ENCODE measurements around the gene CNOT1. TPM values are rescaled to one million over a fixed set of nuclear protein-coding genes. Genes with fewer than 3 reads are reported as not detected.

CNOT1 gene
- total RNA-seq, 1 experiment from 2014 or later = 219 TPM

- Mint-ChIP-seq H3K27me3 (ENCODE audit: insufficient read depth, unreplicated experiment) (no peaks in the 10 kb centered on the region), H3K9me3 (ENCODE audit: unreplicated experiment) (no peaks in the 10 kb centered on the region), H3K36me3 (ENCODE audit: insufficient read depth, unreplicated experiment) (peaks cover 100% of the 10 kb centered on the region), H3K4me3 (ENCODE audit: unreplicated experiment) (no peak overlapping the region), H3K4me1 (ENCODE audit: insufficient read depth, unreplicated experiment) (no peaks in the 10 kb centered on the region), H3K27ac (ENCODE audit: low read depth, unreplicated experiment) (no peak overlapping the region)
- POLR2A ChIA-PET = no interaction called here
- BruUV-seq (replicated peaks) = no TSS peak
- intact Hi-C loops (cut with micrococcal nuclease) = no loop called here
- no peak for DNase-seq (ENCODE audit: unreplicated experiment)
- no peak for TF ChIP-seq CTCF (IDR thresholded peaks at IDR 0.05; ENCODE audit: unreplicated experiment)
- CTCF ChIA-PET = interaction anchor here (0.6 to 1.0 kb wide), 3 partner anchors 12 to 1039 kb away, joined by 3 to 4 read pairs (median 3); no protein-coding TSS in a partner anchor
Observed at GRCh38 chr16:58532414-58532813, 97.2 kb downstream of the CNOT1 start.

- Mint-ChIP-seq H3K4me3 (ENCODE audit: unreplicated experiment) (no peak overlapping the region), H3K27me3 (ENCODE audit: insufficient read depth, unreplicated experiment) (no peaks in the 10 kb centered on the region), H3K27ac (ENCODE audit: low read depth, unreplicated experiment) (no peak overlapping the region), H3K9me3 (ENCODE audit: unreplicated experiment) (no peaks in the 10 kb centered on the region), H3K4me1 (ENCODE audit: insufficient read depth, unreplicated experiment) (no peaks in the 10 kb centered on the region), H3K36me3 (ENCODE audit: insufficient read depth, unreplicated experiment) (peaks cover 100% of the 10 kb centered on the region)
- ChIA-PET CTCF (no interaction called here), POLR2A (interaction anchor here (0.6 to 2.1 kb wide), 3 partner anchors 9 to 12 kb away, joined by 3 to 7 read pairs (median 5); no protein-coding TSS in a partner anchor)
- BruUV-seq (replicated peaks) = no TSS peak
- TF ChIP-seq CTCF (IDR thresholded peaks at IDR 0.05; ENCODE audit: unreplicated experiment) = no peak
- intact Hi-C loops (cut with micrococcal nuclease) = no loop called here
- DNase-seq (ENCODE audit: unreplicated experiment) = no peak
Observed at GRCh38 chr16:58530179-58530578, 99.4 kb downstream of the CNOT1 start.

- DNase-seq (ENCODE audit: unreplicated experiment) = no peak
- no TSS peak for BruUV-seq (replicated peaks)
- Mint-ChIP-seq H3K4me3 (ENCODE audit: unreplicated experiment) (no peak overlapping the region), H3K36me3 (ENCODE audit: insufficient read depth, unreplicated experiment) (peaks cover 96% of the 10 kb centered on the region), H3K27me3 (ENCODE audit: insufficient read depth, unreplicated experiment) (no peaks in the 10 kb centered on the region), H3K27ac (ENCODE audit: low read depth, unreplicated experiment) (no peak overlapping the region), H3K4me1 (ENCODE audit: insufficient read depth, unreplicated experiment) (no peaks in the 10 kb centered on the region), H3K9me3 (ENCODE audit: unreplicated experiment) (no peaks in the 10 kb centered on the region)
- TF ChIP-seq CTCF (IDR thresholded peaks at IDR 0.05; ENCODE audit: unreplicated experiment) = no peak
- ChIA-PET CTCF (interaction anchor here (0.6 to 4.5 kb wide), 4 partner anchors 26 to 182 kb away, joined by 3 to 21 read pairs (median 6); no protein-coding TSS in a partner anchor), POLR2A (interaction anchor here (1.5 kb wide), 2 partner anchors 10 to 58 kb away, joined by 4 to 5 read pairs; no protein-coding TSS in a partner anchor)
- intact Hi-C loops (cut with micrococcal nuclease) = no loop called here
Observed at GRCh38 chr16:58519707-58520106, 109.9 kb downstream of the CNOT1 start.

- H3K4me3 Mint-ChIP-seq (ENCODE audit: unreplicated experiment) = no peak overlapping the region
- H3K27ac Mint-ChIP-seq (ENCODE audit: low read depth, unreplicated experiment) = no peak overlapping the region
- no TSS peak for BruUV-seq (replicated peaks)
- H3K4me1 Mint-ChIP-seq (ENCODE audit: insufficient read depth, unreplicated experiment) = peaks cover 2% of the 10 kb centered on the region
- H3K9me3 Mint-ChIP-seq (ENCODE audit: unreplicated experiment) = no peaks in the 10 kb centered on the region
- no peaks in the 10 kb centered on the region for H3K27me3 Mint-ChIP-seq (ENCODE audit: insufficient read depth, unreplicated experiment)
- TF ChIP-seq CTCF (IDR thresholded peaks at IDR 0.05; ENCODE audit: unreplicated experiment) = no peak
- no peak for DNase-seq (ENCODE audit: unreplicated experiment)
- CTCF ChIA-PET = interaction anchor here (0.5 to 4.5 kb wide), 4 partner anchors 79 to 182 kb away, joined by 3 to 21 read pairs (median 6); no protein-coding TSS in a partner anchor
- intact Hi-C loops (cut with micrococcal nuclease) = no loop called here
- peaks cover 89% of the 10 kb centered on the region for H3K36me3 Mint-ChIP-seq (ENCODE audit: insufficient read depth, unreplicated experiment)
- POLR2A ChIA-PET = interaction anchor here (1.1 to 1.9 kb wide), 4 partner anchors 9 to 59 kb away, joined by 4 to 7 read pairs (median 5); no protein-coding TSS in a partner anchor
Observed at GRCh38 chr16:58518980-58519368, 110.7 kb downstream of the CNOT1 start.

Data from MCF 10A (cell line).